Mononuclear cell (primary cell): ENCODE results near the gene NACAD. TPM values are rescaled to one million over a fixed set of nuclear protein-coding genes. Genes with fewer than 3 reads are reported as not detected.

Experiments used
- H3K27me3 ChIP-seq: 2 replicates; pipeline ENCODE4 v1.6.0; 2011; ENCODE audit warnings: low read length, control low read depth; ENCODE audit not compliant: insufficient read depth
- H3K4me1 ChIP-seq: 2 replicates; pipeline ENCODE4 v1.5.1; 2011; ENCODE audit warnings: mild to moderate bottlenecking, low read length, control low read depth; ENCODE audit not compliant: insufficient read depth
- H3K4me3 ChIP-seq: 2 replicates; pipeline ENCODE4 v1.5.1; 2011; ENCODE audit warnings: mild to moderate bottlenecking, low read length, moderate library complexity
- H3K9me3 ChIP-seq: 2 replicates; pipeline ENCODE4 v1.5.1; 2011; ENCODE audit warnings: low read depth, mild to moderate bottlenecking, control low read depth, low read length
- total RNA-seq: library from RNA; depleted of rRNA; stranded (reverse); fragments of >200 nt; gene quantifications from one replicate; pipeline ENCODE4 v1.2.3, GENCODE V29; 2012

NACAD gene
- total RNA-seq, 1 donor, result 0.10 TPM

GRCh38 chr7:45087301-45088145 lies 1.2 kb downstream of the NACAD start:
- Histone ChIP-seq H3K4me1 (peaks cover 9% of the 10 kb centered on the region), H3K9me3 (no peaks in the 10 kb centered on the region), H3K4me3 (no peak overlapping the region), H3K27me3 (peaks cover 13% of the 10 kb centered on the region)

- Histone ChIP-seq H3K4me3 (no peak overlapping the region), H3K4me1 (peaks cover 9% of the 10 kb centered on the region), H3K27me3 (peaks cover 13% of the 10 kb centered on the region), H3K9me3 (no peaks in the 10 kb centered on the region)
Observed at GRCh38 chr7:45086331-45087065, 2.3 kb downstream of the NACAD start.

GRCh38 chr7:45085619-45086200 lies 3.1 kb downstream of the NACAD start:
- H3K4me3 ChIP-seq, result no peak overlapping the region
- H3K4me1 ChIP-seq, result peaks cover 9% of the 10 kb centered on the region
- peaks cover 13% of the 10 kb centered on the region for H3K27me3 ChIP-seq
- no peaks in the 10 kb centered on the region for H3K9me3 ChIP-seq

GRCh38 chr7:45084901-45085618 lies 3.7 kb downstream of the NACAD start:
- peaks cover 9% of the 10 kb centered on the region for H3K4me1 ChIP-seq
- peaks cover 13% of the 10 kb centered on the region for H3K27me3 ChIP-seq
- no peak overlapping the region for H3K4me3 ChIP-seq
- no peaks in the 10 kb centered on the region for H3K9me3 ChIP-seq

- no peaks in the 10 kb centered on the region for H3K9me3 ChIP-seq
- no peak overlapping the region for H3K4me3 ChIP-seq
- peaks cover 7% of the 10 kb centered on the region for H3K27me3 ChIP-seq
- H3K4me1 ChIP-seq, result peaks cover 6% of the 10 kb centered on the region
Observed at GRCh38 chr7:45084336-45084735, 4.4 kb downstream of the NACAD start.

GRCh38 chr7:45082831-45083331 lies 5.9 kb downstream of the NACAD start:
- H3K4me1 ChIP-seq, result no peaks in the 10 kb centered on the region
- H3K27me3 ChIP-seq, result no peaks in the 10 kb centered on the region
- H3K4me3 ChIP-seq, result no peak overlapping the region
- no peaks in the 10 kb centered on the region for H3K9me3 ChIP-seq

GRCh38 chr7:45082031-45082830 lies 6.5 kb downstream of the NACAD start:
- H3K9me3 ChIP-seq, result no peaks in the 10 kb centered on the region

GRCh38 chr7:45081670-45081974 lies 7.1 kb downstream of the NACAD start:
- Histone ChIP-seq H3K4me3 (no peak overlapping the region), H3K27me3 (no peaks in the 10 kb centered on the region), H3K9me3 (no peaks in the 10 kb centered on the region), H3K4me1 (no peaks in the 10 kb centered on the region)

More at GRCh38 chr7:45082031-45082830, 6.5 kb downstream of the NACAD start:
- Histone ChIP-seq H3K4me3 (no peak overlapping the region), H3K4me1 (no peaks in the 10 kb centered on the region), H3K27me3 (no peaks in the 10 kb centered on the region)

- Histone ChIP-seq H3K4me1 (no peaks in the 10 kb centered on the region), H3K4me3 (no peak overlapping the region), H3K27me3 (no peaks in the 10 kb centered on the region), H3K9me3 (no peaks in the 10 kb centered on the region)
Observed at GRCh38 chr7:45080958-45081669, 7.7 kb downstream of the NACAD start.

- H3K4me3 ChIP-seq, result no peak overlapping the region
- no peaks in the 10 kb centered on the region for H3K9me3 ChIP-seq
- no peaks in the 10 kb centered on the region for H3K4me1 ChIP-seq
- no peaks in the 10 kb centered on the region for H3K27me3 ChIP-seq
Observed at GRCh38 chr7:45080265-45080957, 8.4 kb downstream of the NACAD start.

GRCh38 chr7:45078125-45078681 lies 10.6 kb downstream of the NACAD start:
- Histone ChIP-seq H3K4me1 (no peaks in the 10 kb centered on the region), H3K4me3 (no peak overlapping the region), H3K9me3 (no peaks in the 10 kb centered on the region), H3K27me3 (no peaks in the 10 kb centered on the region)

GRCh38 chr7:45077579-45077978 lies 11.2 kb downstream of the NACAD start:
- Histone ChIP-seq H3K4me1 (peaks cover 5% of the 10 kb centered on the region), H3K9me3 (no peaks in the 10 kb centered on the region), H3K4me3 (no peak overlapping the region), H3K27me3 (no peaks in the 10 kb centered on the region)

GRCh38 chr7:45076946-45077345 lies 11.8 kb downstream of the NACAD start:
- Histone ChIP-seq H3K4me3 (no peak overlapping the region), H3K9me3 (no peaks in the 10 kb centered on the region), H3K4me1 (peaks cover 11% of the 10 kb centered on the region), H3K27me3 (no peaks in the 10 kb centered on the region)
